Stimulated activated effector memory CD8-positive, alpha-beta T cell treated with anti-CD3 and anti-CD28 coated beads, Interleukin-12 subunit alpha, Interleukin-12 subunit beta, amount 100 ng/mL, for 72 hours (primary cell): ENCODE data around the gene OLIG3.
A peak's percentile ranks its signal among the peaks of the same experiment; 100 is the strongest.

Source experiments
- ATAC-seq: fragments of 150-1000 bp; cut with Tn5 transposase; 2 replicates; pipeline ENCODE4 v1.10.0; 2021
- DNase-seq, 2 donors: peaks; one replicate each; pipeline ENCODE4 v3.0.0; 2021 to 2022; ENCODE audit warnings: low spot score in 2 of 2
- H3K27ac Mint-ChIP-seq: one replicate; pipeline ENCODE4 v1.8.0; 2022; ENCODE audit warnings: mild to moderate bottlenecking, mixed read lengths
- H3K36me3 Mint-ChIP-seq: one replicate; pipeline ENCODE4 v1.8.0; 2022; ENCODE audit warnings: mild to moderate bottlenecking, mixed read lengths
- H3K4me1 Mint-ChIP-seq: one replicate; pipeline ENCODE4 v1.8.0; 2022; ENCODE audit warnings: mixed read lengths
- H3K4me3 Mint-ChIP-seq: one replicate; pipeline ENCODE4 v1.8.0; 2022; ENCODE audit warnings: mild to moderate bottlenecking, mixed read lengths
- H3K9me3 Mint-ChIP-seq: one replicate; pipeline ENCODE4 v1.8.0; 2022; ENCODE audit warnings: mixed read lengths

Gene OLIG3

GRCh38 chr6:137494281-137494987 lies at the start of gene OLIG3:
OLIG3 (minus strand) TSS chr6:137494394; CDS start chr6:137494170, 224 bp downstream.
- peak; percentile 56 for ATAC-seq
- Mint-ChIP-seq H3K36me3 (peaks cover 7% of the 10 kb centered on the region), H3K4me3 (peak within 1 kb of the TSS; percentile 77), H3K9me3 (no peaks in the 10 kb centered on the region), H3K27ac (peak within 1 kb of the TSS; percentile 45), H3K4me1 (peaks cover 63% of the 10 kb centered on the region)
- DNase-seq: peak in 1 of 2 donors; percentile 60

GRCh38 chr6:137543114-137543513 lies 48.9 kb upstream of the OLIG3 start:
- ATAC-seq (no peak), DNase-seq (no peak)
- Mint-ChIP-seq H3K4me1 (peaks cover 10% of the 10 kb centered on the region), H3K9me3 (peaks cover 5% of the 10 kb centered on the region), H3K27ac (no peak overlapping the region), H3K4me3 (no peak overlapping the region), H3K36me3 (no peaks in the 10 kb centered on the region)

- peaks cover 10% of the 10 kb centered on the region for H3K4me1 Mint-ChIP-seq
- no peak overlapping the region for H3K27ac Mint-ChIP-seq
Observed at GRCh38 chr6:137542713-137543112, 48.5 kb upstream of the OLIG3 start.

GRCh38 chr6:137541534-137542063 lies 47.4 kb upstream of the OLIG3 start:
- no peak overlapping the region for H3K4me3 Mint-ChIP-seq
- peaks cover 5% of the 10 kb centered on the region for H3K9me3 Mint-ChIP-seq
- no peak for DNase-seq
- no peak overlapping the region for H3K27ac Mint-ChIP-seq
- no peaks in the 10 kb centered on the region for H3K36me3 Mint-ChIP-seq
- H3K4me1 Mint-ChIP-seq: peaks cover 10% of the 10 kb centered on the region
- no peak for ATAC-seq

More at GRCh38 chr6:137542713-137543112, 48.5 kb upstream of the OLIG3 start:
- no peaks in the 10 kb centered on the region for H3K36me3 Mint-ChIP-seq
- no peak overlapping the region for H3K4me3 Mint-ChIP-seq
- peaks cover 5% of the 10 kb centered on the region for H3K9me3 Mint-ChIP-seq
- ATAC-seq (peak; percentile 26), DNase-seq (no peak)

- H3K9me3 Mint-ChIP-seq: no peaks in the 10 kb centered on the region
- ATAC-seq (peak; percentile 97), DNase-seq (peak; percentile 4 to 65)
- H3K4me1 Mint-ChIP-seq: no peaks in the 10 kb centered on the region
- no peaks in the 10 kb centered on the region for H3K36me3 Mint-ChIP-seq
- H3K4me3 Mint-ChIP-seq: no peak overlapping the region
- H3K27ac Mint-ChIP-seq: no peak overlapping the region
Observed at GRCh38 chr6:137536104-137536773, 42.0 kb upstream of the OLIG3 start.

GRCh38 chr6:137531376-137532092 lies 37.3 kb upstream of the OLIG3 start:
- DNase-seq (no peak), ATAC-seq (no peak)
- peaks cover 6% of the 10 kb centered on the region for H3K4me1 Mint-ChIP-seq
- no peak overlapping the region for H3K4me3 Mint-ChIP-seq
- no peak overlapping the region for H3K27ac Mint-ChIP-seq
- H3K9me3 Mint-ChIP-seq: no peaks in the 10 kb centered on the region
- H3K36me3 Mint-ChIP-seq: no peaks in the 10 kb centered on the region

GRCh38 chr6:137530404-137530803 lies 36.2 kb upstream of the OLIG3 start:
- Mint-ChIP-seq H3K27ac (no peak overlapping the region), H3K36me3 (no peaks in the 10 kb centered on the region), H3K4me3 (no peak overlapping the region), H3K4me1 (peaks cover 6% of the 10 kb centered on the region), H3K9me3 (peaks cover 4% of the 10 kb centered on the region)
- DNase-seq (no peak), ATAC-seq (no peak)

- ATAC-seq (no peak), DNase-seq (no peak)
- Mint-ChIP-seq H3K27ac (no peak overlapping the region), H3K4me1 (no peaks in the 10 kb centered on the region), H3K9me3 (peaks cover 4% of the 10 kb centered on the region), H3K4me3 (no peak overlapping the region), H3K36me3 (no peaks in the 10 kb centered on the region)
Observed at GRCh38 chr6:137522831-137523230, 28.6 kb upstream of the OLIG3 start.

- DNase-seq (no peak), ATAC-seq (no peak)
- H3K9me3 Mint-ChIP-seq: peaks cover 4% of the 10 kb centered on the region
- no peak overlapping the region for H3K4me3 Mint-ChIP-seq
- no peak overlapping the region for H3K27ac Mint-ChIP-seq
- H3K4me1 Mint-ChIP-seq: no peaks in the 10 kb centered on the region
- H3K36me3 Mint-ChIP-seq: no peaks in the 10 kb centered on the region
Observed at GRCh38 chr6:137522198-137522798, 28.1 kb upstream of the OLIG3 start.

GRCh38 chr6:137520520-137520919 lies 26.3 kb upstream of the OLIG3 start:
- no peak for ATAC-seq
- Mint-ChIP-seq H3K4me3 (no peak overlapping the region), H3K9me3 (no peaks in the 10 kb centered on the region), H3K27ac (no peak overlapping the region), H3K36me3 (no peaks in the 10 kb centered on the region), H3K4me1 (no peaks in the 10 kb centered on the region)
- no peak for DNase-seq

- Mint-ChIP-seq H3K4me1 (no peaks in the 10 kb centered on the region), H3K4me3 (no peak overlapping the region), H3K9me3 (no peaks in the 10 kb centered on the region), H3K36me3 (no peaks in the 10 kb centered on the region), H3K27ac (no peak overlapping the region)
- DNase-seq (no peak), ATAC-seq (no peak)
Observed at GRCh38 chr6:137519629-137520176, 25.5 kb upstream of the OLIG3 start.

GRCh38 chr6:137518386-137518983 lies 24.3 kb upstream of the OLIG3 start:
- H3K4me1 Mint-ChIP-seq: no peaks in the 10 kb centered on the region
- no peaks in the 10 kb centered on the region for H3K9me3 Mint-ChIP-seq
- no peak overlapping the region for H3K4me3 Mint-ChIP-seq
- no peak overlapping the region for H3K27ac Mint-ChIP-seq
- no peak for DNase-seq
- no peak for ATAC-seq
- H3K36me3 Mint-ChIP-seq: no peaks in the 10 kb centered on the region

- no peaks in the 10 kb centered on the region for H3K4me1 Mint-ChIP-seq
- ATAC-seq: no peak
Observed at GRCh38 chr6:137514418-137514817, 20.2 kb upstream of the OLIG3 start.

GRCh38 chr6:137512757-137513605 lies 18.8 kb upstream of the OLIG3 start:
- Mint-ChIP-seq H3K4me3 (no peak overlapping the region), H3K36me3 (no peaks in the 10 kb centered on the region), H3K9me3 (peaks cover 3% of the 10 kb centered on the region), H3K4me1 (no peaks in the 10 kb centered on the region), H3K27ac (no peak overlapping the region)
- ATAC-seq (no peak), DNase-seq (no peak)

More at GRCh38 chr6:137514418-137514817, 20.2 kb upstream of the OLIG3 start:
- Mint-ChIP-seq H3K4me3 (no peak overlapping the region), H3K9me3 (peaks cover 3% of the 10 kb centered on the region), H3K36me3 (no peaks in the 10 kb centered on the region), H3K27ac (no peak overlapping the region)
- no peak for DNase-seq
